Measurements from ENCODE around the gene MICA. TPM values are rescaled to one million over a fixed set of nuclear protein-coding genes. Genes with fewer than 3 reads are reported as not detected.
A peak's percentile ranks its signal among the peaks of the same experiment; 100 is the strongest.
"Not testable (repeated sequence)": the region's sequence is repeated elsewhere in the genome, so short reads cannot be mapped to it uniquely, and the experiment has no call there.

Gene MICA
- 15.9 and 31.0 TPM in 2 replicates for total RNA-seq (2014; rRNA removed; shearing (Covaris generic); ENCODE audit: low replicate concordance)

DNA sequence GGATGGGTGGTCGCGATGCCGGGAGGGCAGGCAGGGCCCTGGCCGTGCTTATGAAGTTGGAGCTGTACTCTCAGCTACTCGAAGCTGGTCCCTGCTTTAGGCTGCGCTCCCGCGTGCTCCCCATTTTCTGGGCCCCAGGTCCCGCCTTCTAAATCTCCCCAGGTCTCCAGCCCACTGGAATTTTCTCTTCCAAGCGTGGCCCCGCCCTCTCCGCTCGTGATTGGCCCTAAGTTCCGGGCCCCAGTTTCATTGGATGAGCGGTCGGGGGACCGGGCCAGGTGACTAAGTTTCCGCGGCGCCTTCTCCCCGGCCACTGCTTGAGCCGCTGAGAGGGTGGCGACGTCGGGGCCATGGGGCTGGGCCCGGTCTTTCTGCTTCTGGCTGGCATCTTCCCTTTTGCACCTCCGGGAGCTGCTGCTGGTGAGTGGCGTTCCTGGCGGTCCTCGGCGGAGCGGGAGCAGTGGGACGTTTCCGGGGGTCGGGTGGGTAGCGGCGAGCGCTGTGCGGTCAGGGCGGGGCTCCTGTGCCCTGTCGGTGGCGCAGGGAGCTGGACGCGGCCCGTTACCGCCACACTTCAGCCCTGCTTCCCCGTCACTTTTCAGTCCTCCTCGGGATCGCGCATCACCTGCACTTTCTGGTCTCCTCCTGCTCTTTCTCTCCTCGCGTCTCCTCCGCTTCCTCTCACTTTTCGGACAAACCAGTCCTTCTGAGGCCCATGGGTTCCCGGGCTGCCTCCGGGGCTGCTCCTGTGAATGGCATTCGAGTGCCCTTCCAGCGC is at the start of gene MICA:
MICA (plus strand) TSS at position 313 of the 778 bp plus-strand sequence; CDS start at position 351, 38 bp downstream.
- DNase-seq: peak; percentile 88

DNA sequence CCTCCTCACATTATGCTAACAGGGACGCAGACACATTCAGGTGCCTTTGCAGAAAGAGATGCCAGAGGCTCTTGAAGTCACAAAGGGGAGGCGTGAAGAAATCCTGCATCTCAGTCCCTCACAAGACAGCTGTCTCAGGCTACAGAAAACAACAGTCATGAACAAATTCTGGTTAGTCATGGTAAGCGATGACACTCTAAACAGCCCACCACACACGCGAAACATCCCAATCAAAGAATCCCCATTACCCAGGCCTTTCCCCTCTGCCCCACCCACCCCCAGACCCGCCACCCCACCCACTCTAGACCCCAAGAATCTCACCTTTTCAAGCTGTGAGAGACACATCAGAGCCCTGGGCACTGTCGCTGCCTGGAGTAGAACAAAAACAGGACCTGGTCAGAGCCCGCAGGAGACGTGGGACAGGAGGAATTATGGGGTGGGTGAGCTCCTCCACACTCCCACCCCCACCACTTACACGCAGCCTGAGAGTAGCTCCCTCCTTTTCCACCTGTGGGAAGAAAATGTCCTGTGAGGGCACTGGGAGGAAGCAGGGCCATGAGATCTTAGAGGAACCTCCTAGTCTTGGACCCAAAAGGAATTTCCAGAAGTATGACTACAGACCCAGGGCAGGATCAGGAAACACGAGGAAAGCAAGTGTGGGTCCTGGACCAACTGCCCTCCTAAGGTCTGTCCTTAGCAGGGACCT is 49.1 kb upstream of the MICA start:
- H3K4me3 ChIP-seq: no peak overlapping the region
- H3K27me3 ChIP-seq: peaks cover 3% of the 10 kb centered on the region; the same call in 1 of the 2 replicates
- DNase-seq: no peak
- no peaks in the 10 kb centered on the region for H3K36me3 ChIP-seq
- H3K9me3 ChIP-seq: no peaks in the 10 kb centered on the region

More for the DNA sequence above, at the start of gene MICA:
- H3K36me3 ChIP-seq: peaks cover 5% of the 10 kb centered on the region; the same call in 1 of the 2 replicates
- H3K9me3 ChIP-seq: no peaks in the 10 kb centered on the region
- peak within 1 kb of the TSS; percentile 89 for H3K4me3 ChIP-seq
- no peaks in the 10 kb centered on the region for H3K27me3 ChIP-seq

DNA sequence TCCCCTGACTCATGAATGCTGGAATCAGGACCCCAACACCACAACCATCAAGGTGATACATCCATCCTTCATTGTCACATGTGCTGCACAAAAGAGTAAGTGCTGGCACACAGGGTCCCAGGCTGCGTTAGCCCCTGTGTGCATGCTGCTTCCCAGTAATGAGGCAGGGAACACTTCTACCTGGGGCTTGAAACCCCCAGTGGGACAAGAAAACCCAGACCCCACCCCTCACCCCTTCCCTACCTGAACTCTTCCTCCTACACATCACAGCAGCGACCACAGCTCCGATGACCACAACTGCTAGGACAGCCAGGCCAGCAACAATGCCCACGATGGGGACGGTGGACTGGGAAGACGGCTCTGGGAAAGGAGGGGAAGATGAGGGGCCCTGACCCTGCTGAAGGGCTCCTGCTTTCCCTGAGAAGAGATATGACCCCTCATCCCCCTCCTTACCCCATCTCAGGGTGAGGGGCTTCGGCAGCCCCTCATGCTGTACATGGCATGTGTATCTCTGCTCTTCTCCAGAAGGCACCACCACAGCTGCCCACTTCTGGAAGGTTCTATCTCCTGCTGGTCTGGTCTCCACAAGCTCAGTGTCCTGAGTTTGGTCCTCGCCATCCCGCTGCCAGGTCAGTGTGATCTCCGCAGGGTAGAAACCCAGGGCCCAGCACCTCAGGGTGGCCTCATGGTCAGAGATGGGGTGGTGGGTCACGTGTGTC is 48.4 kb upstream of the MICA start:
- H3K4me3 ChIP-seq: no peak overlapping the region
- no peaks in the 10 kb centered on the region for H3K9me3 ChIP-seq
- H3K27me3 ChIP-seq: peaks cover 3% of the 10 kb centered on the region; the same call in 1 of the 2 replicates

DNA sequence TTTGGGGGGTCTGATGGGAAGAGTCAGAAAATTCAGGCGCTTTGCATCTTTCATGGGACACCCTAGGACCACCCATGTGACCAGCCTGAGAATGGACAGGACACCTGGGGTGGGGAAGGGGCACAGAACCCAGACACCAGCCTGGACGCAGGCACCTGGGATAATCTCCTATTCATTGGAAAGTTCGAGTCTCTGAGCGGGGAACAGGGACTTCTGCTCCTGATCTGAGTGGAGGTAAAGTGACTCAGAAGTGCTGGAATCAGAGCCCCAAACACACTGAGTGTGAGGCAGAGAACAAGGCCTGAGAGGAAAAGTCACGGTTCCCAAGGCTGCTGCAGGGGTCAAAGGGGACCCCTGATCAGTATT is 47.8 kb upstream of the MICA start:
- no peaks in the 10 kb centered on the region for H3K9me3 ChIP-seq
- no peaks in the 10 kb centered on the region for H3K36me3 ChIP-seq
- peaks cover 6% of the 10 kb centered on the region; the same call in 1 of the 2 replicates for H3K27me3 ChIP-seq
- DNase-seq: no peak
- H3K4me3 ChIP-seq: no peak overlapping the region

More for the DNA sequence above, 48.4 kb upstream of the MICA start:
- DNase-seq: no peak
- no peaks in the 10 kb centered on the region for H3K36me3 ChIP-seq

DNA sequence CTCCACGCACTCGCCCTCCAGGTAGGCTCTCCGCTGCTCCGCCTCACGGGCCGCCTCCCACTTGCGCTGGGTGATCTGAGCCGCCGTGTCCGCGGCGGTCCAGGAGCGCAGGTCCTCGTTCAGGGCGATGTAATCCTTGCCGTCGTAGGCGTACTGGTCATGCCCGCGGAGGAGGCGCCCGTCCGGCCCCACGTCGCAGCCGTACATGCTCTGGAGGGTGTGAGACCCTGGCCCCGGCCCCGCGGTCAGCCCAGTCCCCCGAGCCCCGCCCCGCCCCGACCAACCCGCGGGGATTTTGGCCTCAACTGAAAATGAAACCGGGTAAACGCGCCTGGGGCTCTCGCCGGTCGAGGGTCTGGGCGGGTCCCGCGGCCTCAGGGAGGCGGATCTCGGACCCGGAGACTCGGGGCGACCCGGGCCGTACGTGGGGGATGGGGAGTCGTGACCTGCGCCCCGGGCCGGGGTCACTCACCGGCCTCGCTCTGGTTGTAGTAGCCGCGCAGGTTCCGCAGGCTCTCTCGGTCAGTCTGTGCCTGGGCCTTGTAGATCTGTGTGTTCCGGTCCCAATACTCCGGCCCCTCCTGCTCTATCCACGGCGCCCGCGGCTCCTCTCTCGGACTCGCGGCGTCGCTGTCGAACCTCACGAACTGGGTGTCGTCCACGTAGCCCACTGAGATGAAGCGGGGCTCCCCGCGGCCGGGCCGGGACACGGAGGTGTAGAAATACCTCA is 47.0 kb upstream of the MICA start:
- no peaks in the 10 kb centered on the region for H3K9me3 ChIP-seq
- peak overlapping the region; percentile 68 for H3K4me3 ChIP-seq
- peak; percentile 9 for DNase-seq
- no peaks in the 10 kb centered on the region for H3K36me3 ChIP-seq
- peaks cover 6% of the 10 kb centered on the region; the same call in 1 of the 2 replicates for H3K27me3 ChIP-seq

DNA sequence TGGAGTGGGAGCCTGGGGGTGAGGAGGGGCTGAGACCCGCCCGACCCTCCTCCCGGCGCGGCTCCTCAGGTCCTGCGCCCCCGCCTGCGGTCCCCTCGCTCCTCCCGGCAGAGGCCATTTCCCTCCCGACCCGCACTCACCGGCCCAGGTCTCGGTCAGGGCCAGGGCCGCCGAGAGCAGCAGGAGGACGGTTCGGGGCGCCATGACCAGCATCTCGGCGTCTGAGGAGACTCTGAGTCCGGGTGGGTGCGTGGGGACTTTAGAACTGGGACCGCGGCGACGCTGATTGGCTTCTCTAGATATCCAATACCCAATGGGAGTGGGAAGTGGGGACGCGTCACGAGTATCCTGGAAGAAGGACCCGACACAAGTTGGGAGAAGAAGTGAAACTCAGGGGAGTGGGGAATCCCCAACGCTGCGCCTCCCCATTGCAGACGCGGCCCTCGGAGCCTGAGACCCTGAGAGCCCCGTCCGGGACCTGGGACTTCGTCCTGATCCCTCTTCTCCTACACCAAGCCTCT is 46.4 kb upstream of the MICA start, which contains the start of gene HLA-B:
HLA-B (minus strand) TSS at position 234 of the 521 bp plus-strand sequence; CDS start at position 213, 21 bp downstream.
- Histone ChIP-seq H3K36me3 (no peaks in the 10 kb centered on the region), H3K4me3 (peak within 1 kb of the TSS; percentile 68), H3K9me3 (no peaks in the 10 kb centered on the region), H3K27me3 (peaks cover 6% of the 10 kb centered on the region; the same call in 1 of the 2 replicates)
- peak; percentile 64 for DNase-seq

DNA sequence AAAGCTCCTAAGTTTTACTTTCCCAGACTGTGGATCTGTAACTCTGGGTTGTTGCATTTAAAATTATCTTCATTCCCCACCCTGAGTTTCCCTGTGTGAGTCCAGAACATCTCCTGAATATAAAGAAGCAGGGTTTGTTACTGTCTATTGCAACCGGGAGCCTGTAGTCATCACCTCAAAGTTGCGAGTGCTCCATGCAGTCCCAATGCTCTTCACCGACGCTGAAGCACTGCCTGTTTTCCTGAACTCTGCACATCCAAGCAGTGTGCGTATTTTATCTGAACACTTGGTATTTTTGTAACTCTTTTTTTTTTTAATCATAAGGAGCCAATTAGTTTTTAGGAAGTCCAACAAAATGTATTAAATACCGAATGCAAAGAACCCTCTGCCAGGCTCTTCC is 45.5 kb upstream of the MICA start:
- no peak overlapping the region for H3K4me3 ChIP-seq
- peaks cover 6% of the 10 kb centered on the region; the same call in 1 of the 2 replicates for H3K27me3 ChIP-seq
- no peaks in the 10 kb centered on the region for H3K36me3 ChIP-seq
- DNase-seq: no peak
- no peaks in the 10 kb centered on the region for H3K9me3 ChIP-seq

DNA sequence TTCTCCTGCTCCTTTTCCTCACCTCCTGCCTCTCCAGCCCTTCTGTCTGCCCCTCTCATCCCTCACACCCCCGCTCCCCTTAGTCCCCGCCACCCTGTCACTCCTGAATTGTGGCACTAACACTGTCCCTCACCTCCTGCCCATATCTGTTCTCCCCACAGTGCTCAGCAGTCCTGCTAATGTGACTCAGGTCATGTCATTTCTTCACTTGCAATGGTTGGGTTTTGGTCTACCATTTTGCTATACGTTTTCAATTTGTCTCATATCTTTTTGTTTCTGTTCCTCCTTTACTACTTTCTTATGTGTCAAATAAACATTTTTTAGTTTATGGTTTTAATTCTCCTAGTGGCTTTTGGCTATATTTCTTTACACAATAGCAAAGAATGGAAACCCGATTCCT is 45.1 kb upstream of the MICA start:
- peaks cover 6% of the 10 kb centered on the region; the same call in 1 of the 2 replicates for H3K27me3 ChIP-seq
- DNase-seq: no peak
- no peak overlapping the region for H3K4me3 ChIP-seq
- no peaks in the 10 kb centered on the region for H3K9me3 ChIP-seq
- H3K36me3 ChIP-seq: no peaks in the 10 kb centered on the region

DNA sequence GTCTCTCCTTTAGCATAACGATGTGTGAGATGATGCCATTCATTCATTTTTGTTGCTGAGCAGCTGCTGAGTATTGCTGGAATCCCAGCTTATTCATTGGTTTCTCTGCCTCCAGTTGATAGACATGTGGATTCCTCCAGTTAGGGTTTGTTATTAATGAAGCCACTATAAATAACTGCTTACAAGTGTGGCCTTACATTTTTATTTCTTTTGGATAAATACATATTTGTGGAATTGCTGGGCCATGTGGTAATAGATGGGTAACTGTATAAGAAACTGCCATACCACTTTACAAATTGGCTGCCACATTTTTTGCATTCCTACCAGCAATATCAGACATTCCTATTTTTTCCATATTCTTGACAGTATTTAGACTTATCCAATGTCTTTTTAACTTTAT is 43.8 kb upstream of the MICA start:
- Histone ChIP-seq H3K9me3 (no peaks in the 10 kb centered on the region), H3K27me3 (peaks cover 6% of the 10 kb centered on the region; the same call in 1 of the 2 replicates), H3K36me3 (no peaks in the 10 kb centered on the region), H3K4me3 (no peak overlapping the region)
- no peak for DNase-seq

DNA sequence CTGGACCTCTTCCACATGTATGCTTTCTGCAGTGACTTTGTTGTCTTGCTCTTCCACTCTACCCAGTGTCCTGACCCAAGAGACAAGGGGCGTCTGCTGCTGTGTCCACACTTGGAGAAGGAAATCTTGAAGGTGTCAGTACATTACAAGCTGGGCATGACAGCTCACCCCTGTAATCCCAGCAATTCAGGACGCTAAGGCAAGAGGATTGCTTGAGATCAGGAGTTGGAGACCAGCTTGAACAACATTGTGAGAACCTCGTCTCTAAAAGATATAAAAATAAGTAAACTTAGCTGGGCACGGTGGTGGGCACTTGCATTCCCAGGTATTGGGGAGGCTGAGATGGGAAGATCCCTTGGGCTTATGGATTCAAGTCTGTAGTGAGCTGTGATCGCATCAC is 40.6 kb upstream of the MICA start:
- Histone ChIP-seq H3K27me3 (peaks cover 11% of the 10 kb centered on the region), H3K9me3 (no peaks in the 10 kb centered on the region), H3K4me3 (no peak overlapping the region), H3K36me3 (no peaks in the 10 kb centered on the region)
- no peak for DNase-seq

DNA sequence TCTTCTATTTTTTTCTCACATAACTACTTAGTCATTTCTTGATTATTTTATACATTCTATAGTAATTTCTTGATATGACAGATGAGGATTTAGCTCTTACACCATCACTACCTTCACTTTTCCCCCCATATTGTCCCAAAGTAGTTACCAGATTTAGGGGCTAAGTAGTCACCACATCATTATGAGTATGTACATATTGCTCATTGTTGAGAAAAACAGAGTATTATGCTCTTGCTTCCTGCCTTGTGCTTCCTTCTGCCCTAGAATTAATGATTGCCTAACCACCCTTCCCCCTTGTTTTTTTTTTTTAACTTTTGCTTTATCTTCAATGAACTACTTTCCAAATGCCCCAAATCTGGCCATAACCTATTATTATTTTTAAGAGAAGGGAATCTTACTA is 39.6 kb upstream of the MICA start:
- no peak overlapping the region for H3K4me3 ChIP-seq
- H3K27me3 ChIP-seq: peaks cover 7% of the 10 kb centered on the region
- no peaks in the 10 kb centered on the region for H3K36me3 ChIP-seq
- H3K9me3 ChIP-seq: no peaks in the 10 kb centered on the region
- DNase-seq: no peak

DNA sequence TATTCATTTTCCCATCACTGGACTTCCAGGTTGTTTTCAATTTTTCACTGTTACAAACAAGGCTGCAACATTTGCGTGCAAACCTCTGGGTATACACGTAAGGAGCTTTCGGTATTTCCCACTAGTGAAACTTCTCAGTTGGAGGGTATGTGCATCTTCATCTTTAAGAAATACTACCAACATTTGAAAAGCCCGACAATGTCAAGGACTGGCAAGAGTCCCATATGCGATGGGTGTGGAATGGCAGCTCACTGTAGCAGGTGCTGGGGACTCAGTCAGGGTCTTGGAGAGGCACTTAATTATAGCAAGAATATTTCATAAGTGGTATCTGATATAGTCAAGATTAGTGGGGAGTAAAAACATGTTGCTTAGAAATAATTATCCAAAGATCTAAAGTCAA is 37.5 kb upstream of the MICA start:
- no peak overlapping the region for H3K4me3 ChIP-seq
- no peaks in the 10 kb centered on the region for H3K36me3 ChIP-seq
- peaks cover 5% of the 10 kb centered on the region for H3K27me3 ChIP-seq
- no peak for DNase-seq
- H3K9me3 ChIP-seq: no peaks in the 10 kb centered on the region

DNA sequence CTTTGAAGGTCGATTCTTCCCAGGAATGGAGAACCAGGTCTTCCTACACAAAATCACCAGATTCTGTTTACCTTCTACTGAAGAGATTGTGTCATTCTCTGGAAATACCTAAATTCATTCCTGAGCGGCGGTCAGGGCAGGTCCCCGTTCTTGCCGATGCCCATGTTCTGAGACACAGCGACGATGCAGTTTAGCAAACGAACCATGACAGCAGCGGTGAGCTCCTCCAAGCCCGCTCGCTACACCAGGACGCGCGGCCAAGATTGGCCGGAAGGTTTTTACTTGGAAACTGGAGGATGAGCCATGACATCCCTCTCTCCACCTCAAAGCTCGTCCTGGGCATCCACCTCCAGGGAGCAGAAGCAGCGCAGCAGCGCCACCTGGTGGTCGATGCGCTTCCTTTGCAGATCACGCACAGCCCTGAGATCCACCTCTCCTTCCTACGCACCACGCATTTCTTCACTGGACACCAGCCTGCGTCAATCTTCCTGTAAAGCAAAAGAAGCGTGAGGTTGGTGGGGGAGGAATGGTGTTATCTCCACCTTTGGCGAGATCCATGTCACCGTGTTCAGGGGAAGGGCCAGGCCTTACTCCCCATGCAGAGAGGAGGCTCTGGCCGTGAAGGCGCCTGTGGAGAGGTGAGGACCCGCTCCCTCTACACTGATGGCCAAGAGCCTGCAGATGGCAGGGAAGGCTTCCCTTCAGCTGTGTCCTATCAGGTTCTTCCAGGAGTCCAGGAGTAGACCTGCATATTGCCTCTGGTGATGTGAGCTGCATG is 36.5 kb upstream of the MICA start:
- H3K9me3 ChIP-seq: peaks cover 2% of the 10 kb centered on the region; the same call in 1 of the 2 replicates
- no peak overlapping the region for H3K4me3 ChIP-seq
- peaks cover 5% of the 10 kb centered on the region for H3K27me3 ChIP-seq
- peak; percentile 74 for DNase-seq
- no peaks in the 10 kb centered on the region for H3K36me3 ChIP-seq

DNA sequence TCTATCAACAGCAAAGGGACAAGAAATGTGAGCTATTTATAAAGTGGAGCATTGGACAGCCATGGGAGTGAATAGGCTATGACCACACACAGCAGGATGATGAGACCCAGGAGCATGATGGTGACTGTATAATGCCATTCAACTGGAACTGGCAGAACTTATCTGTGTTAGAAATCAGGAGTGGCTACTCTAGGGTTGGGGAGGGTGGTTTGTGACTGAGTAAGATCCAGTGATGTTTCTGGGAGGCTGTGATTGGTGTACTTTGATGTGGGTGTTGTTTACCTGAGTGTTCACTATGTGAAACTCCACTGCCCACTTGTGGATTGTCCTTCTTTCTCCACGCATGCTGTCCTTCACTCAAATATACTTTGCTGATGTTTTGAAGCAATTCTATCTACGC is 34.9 kb upstream of the MICA start:
- DNase-seq: no peak

DNA sequence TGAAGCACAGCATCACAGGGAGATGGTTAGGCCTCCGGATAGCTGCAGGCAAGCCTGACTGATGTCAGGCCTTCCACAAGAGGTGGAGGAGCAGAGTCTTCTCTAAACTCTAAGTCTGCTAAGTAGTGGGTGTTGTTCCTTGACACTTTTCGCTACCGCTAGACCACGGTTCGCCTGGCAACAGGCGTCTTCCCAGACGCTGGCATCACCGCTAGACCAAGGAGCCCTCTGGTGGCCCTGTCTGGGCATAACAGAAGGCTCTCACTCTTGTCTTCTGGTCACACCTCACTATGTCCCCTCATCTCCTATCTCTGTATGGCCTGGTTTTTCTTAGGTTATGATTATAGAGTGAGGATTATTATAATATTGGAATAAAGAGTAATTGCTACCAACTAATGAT is 29.3 kb upstream of the MICA start:
- H3K27me3 ChIP-seq, DNase-seq, H3K9me3 ChIP-seq, H3K4me3 ChIP-seq, H3K36me3 ChIP-seq: not testable (repeated sequence)

More for the DNA sequence above, 34.9 kb upstream of the MICA start:
- peaks cover 5% of the 10 kb centered on the region for H3K27me3 ChIP-seq
- H3K4me3 ChIP-seq: no peak overlapping the region
- no peaks in the 10 kb centered on the region for H3K36me3 ChIP-seq
- H3K9me3 ChIP-seq: peaks cover 7% of the 10 kb centered on the region; the same call in 1 of the 2 replicates
